ENCODE data around the gene SLC9A3. TPM values are rescaled to one million over a fixed set of nuclear protein-coding genes. Genes with fewer than 3 reads are reported as not detected.

Gene SLC9A3
- total RNA-seq, 1 experiment from 2014 or later = 1.5 TPM

DNA sequence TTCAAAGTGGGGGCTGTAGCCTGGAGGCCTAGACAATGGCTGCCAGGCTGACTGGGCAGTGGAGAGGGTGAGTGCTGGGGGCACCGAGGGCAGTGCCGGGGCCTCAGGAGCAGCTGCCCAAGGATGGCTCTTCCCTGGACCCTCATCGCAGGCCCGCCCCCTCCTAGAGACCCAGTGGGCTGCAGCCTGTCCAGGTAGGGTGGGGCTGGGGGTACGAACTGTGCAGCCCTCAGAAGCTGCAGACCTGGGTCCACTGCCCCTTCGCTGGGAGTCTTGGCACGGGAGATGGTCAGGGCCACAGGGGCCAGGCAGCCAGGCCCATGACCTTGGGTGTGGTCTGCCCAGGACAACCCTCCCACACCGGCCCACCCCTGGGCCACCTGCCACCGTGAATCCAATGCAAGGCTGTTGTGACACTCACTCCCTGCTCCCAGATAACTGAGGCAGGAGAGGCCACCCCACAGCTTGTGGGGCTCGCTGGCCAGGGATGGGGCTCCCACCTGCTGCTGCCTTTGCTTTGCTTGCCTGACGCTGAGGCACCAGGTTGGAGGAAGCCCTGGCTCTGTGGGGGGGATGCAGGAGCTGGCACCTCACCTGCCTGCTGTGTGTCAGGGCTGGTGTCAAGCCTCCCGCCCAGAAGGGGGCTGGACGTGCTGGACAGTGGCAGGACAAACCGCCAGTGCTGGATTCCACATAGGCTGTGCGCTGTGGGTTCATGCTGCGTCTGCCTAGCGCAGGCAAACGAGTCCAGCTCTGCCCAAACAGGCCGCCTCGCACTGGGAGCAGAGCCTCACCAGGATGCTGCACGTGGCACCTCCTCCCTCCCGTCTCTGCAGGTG, 23.1 kb upstream of the SLC9A3 start:
- ATAC-seq (no peak), DNase-seq (ENCODE audit: low read depth, low spot score) (no peak)
- Histone ChIP-seq H4K20me1 (ENCODE audit: insufficient read depth) (no peaks in the 10 kb centered on the region), H3K36me3 (ENCODE audit: control insufficient read depth in 1 of 2, insufficient read depth in 2 of 2, low read length in 2 of 2) (no peaks in the 10 kb centered on the region), H3K79me2 (ENCODE audit: insufficient read depth, low read length) (no peaks in the 10 kb centered on the region), H3K4me3 (replicated peaks in 1 of 2; ENCODE audit: low read depth in 1 of 2, low read length in 2 of 2) (no peak overlapping the region), H3K9me3 (ENCODE audit: control insufficient read depth in 1 of 2, insufficient read depth in 1 of 2, low read depth in 1 of 2, low read length in 2 of 2) (no peaks in the 10 kb centered on the region; a peak in 1 of 4 replicates), H3K4me2 (ENCODE audit: low read length) (no peak overlapping the region), H3K4me1 (ENCODE audit: control insufficient read depth in 1 of 2, insufficient read depth in 2 of 2, low read length in 2 of 2) (no peaks in the 10 kb centered on the region), H3K9me2 (ENCODE audit: insufficient read depth) (no peaks in the 10 kb centered on the region), H3K27ac (ENCODE audit: low read depth, low read length) (no peak overlapping the region), H2AFZ (ENCODE audit: low read depth, low read length, poor library complexity, severe bottlenecking) (no peak overlapping the region), H3K9ac (ENCODE audit: low read length) (no peak overlapping the region), H3K27me3 (ENCODE audit: insufficient read depth, low read length) (peaks cover 18% of the 10 kb centered on the region)
- BruUV-seq (replicated peaks) = no TSS peak
- RAD21 ChIA-PET (ENCODE audit: low non-redundant PET in 1 of 2, low total read pairs in 2 of 2, uncharacterized antibody in 2 of 2, unreplicated experiment in 2 of 2) = no interaction called here
- POLR2A ChIA-PET = no interaction called here
- TF ChIP-seq MAX (IDR thresholded peaks at IDR 0.05) = no peak
- no peak for TF ChIP-seq FOSL1 (IDR thresholded peaks at IDR 0.05; ENCODE audit: low read depth)
- TF ChIP-seq ELF1 (IDR thresholded peaks at IDR 0.05; ENCODE audit: borderline replicate concordance, low read depth) = no peak
- no peak for TF ChIP-seq POLR2A (IDR thresholded peaks at IDR 0.05; ENCODE audit: borderline replicate concordance, extremely low read depth, insufficient read depth, insufficient read length)
- no peak for TF ChIP-seq CEBPB (IDR thresholded peaks at IDR 0.05; ENCODE audit: low read depth)
- TF ChIP-seq EGR1 (IDR thresholded peaks at IDR 0.05; ENCODE audit: low read depth) = no peak
- TF ChIP-seq CBX3 (IDR thresholded peaks at IDR 0.05; ENCODE audit: low read depth) = no peak
- TF ChIP-seq, protein P1, sequence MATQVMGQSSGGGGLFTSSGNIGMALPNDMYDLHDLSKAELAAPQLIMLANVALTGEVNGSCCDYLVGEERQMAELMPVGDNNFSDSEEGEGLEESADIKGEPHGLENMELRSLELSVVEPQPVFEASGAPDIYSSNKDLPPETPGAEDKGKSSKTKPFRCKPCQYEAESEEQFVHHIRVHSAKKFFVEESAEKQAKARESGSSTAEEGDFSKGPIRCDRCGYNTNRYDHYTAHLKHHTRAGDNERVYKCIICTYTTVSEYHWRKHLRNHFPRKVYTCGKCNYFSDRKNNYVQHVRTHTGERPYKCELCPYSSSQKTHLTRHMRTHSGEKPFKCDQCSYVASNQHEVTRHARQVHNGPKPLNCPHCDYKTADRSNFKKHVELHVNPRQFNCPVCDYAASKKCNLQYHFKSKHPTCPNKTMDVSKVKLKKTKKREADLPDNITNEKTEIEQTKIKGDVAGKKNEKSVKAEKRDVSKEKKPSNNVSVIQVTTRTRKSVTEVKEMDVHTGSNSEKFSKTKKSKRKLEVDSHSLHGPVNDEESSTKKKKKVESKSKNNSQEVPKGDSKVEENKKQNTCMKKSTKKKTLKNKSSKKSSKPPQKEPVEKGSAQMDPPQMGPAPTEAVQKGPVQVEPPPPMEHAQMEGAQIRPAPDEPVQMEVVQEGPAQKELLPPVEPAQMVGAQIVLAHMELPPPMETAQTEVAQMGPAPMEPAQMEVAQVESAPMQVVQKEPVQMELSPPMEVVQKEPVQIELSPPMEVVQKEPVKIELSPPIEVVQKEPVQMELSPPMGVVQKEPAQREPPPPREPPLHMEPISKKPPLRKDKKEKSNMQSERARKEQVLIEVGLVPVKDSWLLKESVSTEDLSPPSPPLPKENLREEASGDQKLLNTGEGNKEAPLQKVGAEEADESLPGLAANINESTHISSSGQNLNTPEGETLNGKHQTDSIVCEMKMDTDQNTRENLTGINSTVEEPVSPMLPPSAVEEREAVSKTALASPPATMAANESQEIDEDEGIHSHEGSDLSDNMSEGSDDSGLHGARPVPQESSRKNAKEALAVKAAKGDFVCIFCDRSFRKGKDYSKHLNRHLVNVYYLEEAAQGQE (IDR thresholded peaks at IDR 0.05; ENCODE audit: low read depth) = no peak
- TF ChIP-seq SP1 (IDR thresholded peaks at IDR 0.05; ENCODE audit: low read depth) = no peak
- TF ChIP-seq SRF (IDR thresholded peaks at IDR 0.05; ENCODE audit: low read depth) = no peak
- no peak for TF ChIP-seq JUND (IDR thresholded peaks at IDR 0.05)
- no peak for TF ChIP-seq POLR2AphosphoS5 (IDR thresholded peaks at IDR 0.05; ENCODE audit: low read depth, low read length)
- TF ChIP-seq TCF7L2 (IDR thresholded peaks at IDR 0.05; ENCODE audit: borderline replicate concordance, extremely low read depth, insufficient read depth, insufficient read length) = no peak
- TF ChIP-seq, protein P2, sequence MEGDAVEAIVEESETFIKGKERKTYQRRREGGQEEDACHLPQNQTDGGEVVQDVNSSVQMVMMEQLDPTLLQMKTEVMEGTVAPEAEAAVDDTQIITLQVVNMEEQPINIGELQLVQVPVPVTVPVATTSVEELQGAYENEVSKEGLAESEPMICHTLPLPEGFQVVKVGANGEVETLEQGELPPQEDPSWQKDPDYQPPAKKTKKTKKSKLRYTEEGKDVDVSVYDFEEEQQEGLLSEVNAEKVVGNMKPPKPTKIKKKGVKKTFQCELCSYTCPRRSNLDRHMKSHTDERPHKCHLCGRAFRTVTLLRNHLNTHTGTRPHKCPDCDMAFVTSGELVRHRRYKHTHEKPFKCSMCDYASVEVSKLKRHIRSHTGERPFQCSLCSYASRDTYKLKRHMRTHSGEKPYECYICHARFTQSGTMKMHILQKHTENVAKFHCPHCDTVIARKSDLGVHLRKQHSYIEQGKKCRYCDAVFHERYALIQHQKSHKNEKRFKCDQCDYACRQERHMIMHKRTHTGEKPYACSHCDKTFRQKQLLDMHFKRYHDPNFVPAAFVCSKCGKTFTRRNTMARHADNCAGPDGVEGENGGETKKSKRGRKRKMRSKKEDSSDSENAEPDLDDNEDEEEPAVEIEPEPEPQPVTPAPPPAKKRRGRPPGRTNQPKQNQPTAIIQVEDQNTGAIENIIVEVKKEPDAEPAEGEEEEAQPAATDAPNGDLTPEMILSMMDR (IDR thresholded peaks at IDR 0.05 in 2 of 3, conservative IDR thresholded peaks at IDR 0.05 in 1 of 3; ENCODE audit: borderline replicate concordance in 1 of 3, insufficient read depth in 1 of 3, low read depth in 2 of 3, low read length in 2 of 3) = no peak
- no peak for TF ChIP-seq EZH2phosphoT487 (IDR thresholded peaks at IDR 0.05; ENCODE audit: borderline replicate concordance)
- TF ChIP-seq ATF3 (IDR thresholded peaks at IDR 0.05) = no peak
- TF ChIP-seq ZNF274 (IDR thresholded peaks at IDR 0.05; ENCODE audit: low read depth, low read length) = no peak
- no peak for TF ChIP-seq YY1 (IDR thresholded peaks at IDR 0.05; ENCODE audit: extremely low read depth, insufficient replicate concordance, low read depth, low read length)
- CTCF ChIA-PET = no interaction called here
- intact Hi-C loops (cut with micrococcal nuclease) = no loop called here
